ENCODE results near the gene RPTOR.

RPTOR gene

GRCh38 chr17:80876950-80877728 lies 332.5 kb downstream of the RPTOR start:
- DNase-seq (ENCODE audit: low read depth in 2 of 2), result no peak

DNA sequence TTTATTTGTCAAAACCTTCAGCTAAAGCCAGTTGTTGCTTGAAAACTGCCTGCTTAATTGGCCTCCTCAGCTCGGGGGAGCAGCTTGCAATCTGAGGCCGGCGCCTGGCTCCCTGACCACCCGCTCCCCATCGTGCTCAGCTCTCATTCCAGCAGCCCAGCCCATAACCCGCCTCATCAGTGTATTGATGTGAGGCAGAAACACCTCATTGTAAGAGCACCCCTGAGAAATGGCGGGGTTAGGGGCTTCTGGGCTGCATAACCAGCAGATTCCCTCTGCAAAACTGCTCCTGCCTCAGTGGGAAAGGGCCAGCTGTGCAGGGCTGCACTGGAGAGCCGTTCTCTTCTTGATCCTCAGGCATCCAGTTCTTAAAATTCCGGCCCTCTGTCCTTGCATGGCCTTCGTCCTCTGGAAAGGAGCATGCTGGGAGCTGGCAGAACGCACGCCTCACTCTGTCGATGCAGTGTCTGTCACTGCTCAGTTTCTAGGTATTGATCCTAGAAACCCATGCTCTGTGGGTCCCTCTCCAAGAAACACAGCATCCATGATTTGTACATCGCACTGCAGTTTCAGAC lies 333.2 kb downstream of the RPTOR start:
- no peak for DNase-seq (ENCODE audit: low read depth in 2 of 2)

DNA sequence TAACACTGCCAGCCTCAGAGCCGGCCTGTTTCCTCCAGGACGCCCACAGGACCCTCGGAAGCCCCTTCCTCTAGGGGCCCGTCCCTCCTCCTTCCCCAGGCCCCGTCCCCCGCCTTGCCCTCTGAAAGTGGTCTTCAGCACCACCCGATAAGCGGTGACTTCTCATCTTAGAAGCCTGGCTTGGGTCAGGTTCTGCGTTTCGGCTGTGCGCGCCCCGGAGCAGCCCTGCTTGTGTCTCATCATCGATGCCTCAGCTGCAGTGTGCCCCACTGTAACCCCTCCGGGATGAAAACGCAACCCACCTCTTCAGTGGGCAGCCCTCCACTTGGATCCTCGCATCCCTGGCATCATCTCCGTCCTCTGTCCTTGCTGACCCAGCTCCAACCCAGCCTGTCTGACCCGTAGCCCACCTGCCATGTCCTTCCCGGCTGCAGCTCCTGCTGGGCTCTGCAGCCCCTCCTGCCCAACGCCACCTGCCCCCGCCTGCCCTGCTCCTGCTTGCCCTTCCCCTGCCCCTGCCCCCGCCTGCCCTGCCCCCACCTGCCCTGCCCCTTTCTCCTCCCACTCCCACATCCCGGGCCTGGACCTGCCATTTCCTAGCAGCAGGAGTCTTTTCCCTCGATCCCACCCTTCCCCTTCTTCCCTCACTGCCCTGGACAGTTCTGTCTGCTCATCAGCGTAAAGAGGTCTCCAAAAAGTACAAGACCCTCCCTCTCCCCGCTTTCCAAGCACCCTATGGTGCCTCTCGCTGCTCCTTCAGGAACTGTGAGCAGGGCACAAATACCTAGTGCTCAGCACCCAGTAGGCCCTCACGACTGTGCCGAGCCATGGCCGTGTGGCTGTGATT lies 334.5 kb downstream of the RPTOR start:
- no peak for DNase-seq (ENCODE audit: low read depth in 2 of 2)

DNA sequence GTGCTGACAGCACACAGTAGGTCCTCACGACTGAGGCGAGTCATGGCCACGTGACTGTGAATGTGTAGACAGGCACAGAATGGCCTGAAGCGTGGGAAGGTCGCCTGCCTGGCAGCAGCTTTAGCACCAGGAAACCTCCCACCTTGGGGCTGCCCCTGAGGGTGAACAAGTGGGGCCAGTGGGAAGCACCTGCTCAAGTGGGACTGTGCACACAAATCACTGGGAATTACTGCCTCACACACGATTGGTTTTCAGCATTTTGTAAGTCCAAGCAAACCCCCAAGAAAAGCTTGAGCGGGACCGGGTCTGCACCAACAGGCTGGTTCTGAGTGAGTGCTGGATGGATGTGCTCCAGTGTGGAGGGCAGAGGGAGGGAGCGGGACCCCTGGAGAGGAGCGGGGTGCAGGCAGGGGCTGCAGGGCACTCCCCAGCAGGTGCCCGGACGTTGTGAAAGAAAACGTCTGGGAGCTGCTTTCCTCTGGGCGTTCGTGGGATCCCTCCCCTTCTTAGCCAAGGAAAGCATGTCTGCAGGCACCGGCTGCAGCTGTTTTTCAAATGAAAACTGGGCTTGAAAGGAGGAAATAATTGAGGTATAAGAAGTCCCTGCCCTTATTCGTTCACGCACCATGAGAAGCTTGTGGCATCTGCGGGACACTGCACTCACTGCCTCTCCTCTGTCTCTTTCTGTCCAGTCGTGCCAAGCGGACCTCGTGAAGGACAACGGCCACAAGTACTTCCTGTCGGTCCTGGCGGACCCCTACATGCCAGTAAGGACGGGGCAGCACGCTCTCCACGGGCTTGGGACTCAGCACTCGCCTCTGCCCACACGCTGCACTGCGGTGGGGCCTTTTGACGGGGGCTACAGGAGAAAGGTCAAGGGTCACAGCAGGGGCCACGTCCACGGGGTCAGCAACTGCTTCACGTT lies 335.3 kb downstream of the RPTOR start:
- DNase-seq (ENCODE audit: low read depth in 2 of 2), result no peak

DNA sequence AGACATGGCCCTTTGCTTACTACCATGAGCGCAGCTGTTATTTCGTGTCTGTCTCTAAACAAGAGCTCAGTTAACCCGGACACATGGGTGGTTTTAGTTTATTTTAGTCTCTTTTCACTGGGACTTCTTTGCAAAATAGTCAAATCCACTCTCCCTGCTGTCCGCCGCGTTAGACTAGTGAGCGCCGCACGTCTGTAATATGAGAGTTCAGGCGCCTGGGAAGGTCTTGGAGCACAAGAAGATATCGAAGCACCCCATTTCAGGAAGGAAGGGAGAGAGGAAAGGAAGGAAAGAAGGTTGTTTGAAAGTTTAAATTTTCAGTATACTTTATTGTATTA lies 336.0 kb downstream of the RPTOR start:
- no peak for DNase-seq (ENCODE audit: low read depth in 2 of 2)

DNA sequence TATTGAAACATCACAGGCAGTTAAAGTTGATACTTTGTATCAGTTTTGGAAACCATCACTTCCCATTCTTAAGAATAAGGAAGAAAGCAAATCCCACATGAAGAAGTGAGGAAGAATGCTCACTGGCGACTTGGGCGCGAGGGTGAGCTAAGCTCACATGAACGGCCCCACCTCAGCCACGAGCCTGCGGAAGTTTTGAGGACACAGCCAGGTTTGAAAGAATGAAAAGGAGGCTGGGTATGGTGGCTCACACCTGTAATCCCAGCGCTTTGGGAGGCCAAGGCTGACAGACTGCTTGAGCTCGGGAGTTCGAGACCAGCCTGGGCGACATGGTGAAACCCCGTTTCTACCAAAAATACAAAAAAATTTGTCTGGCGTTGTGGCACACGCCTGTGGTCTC lies 336.7 kb downstream of the RPTOR start:
- no peak for DNase-seq (ENCODE audit: low read depth in 2 of 2)

DNA sequence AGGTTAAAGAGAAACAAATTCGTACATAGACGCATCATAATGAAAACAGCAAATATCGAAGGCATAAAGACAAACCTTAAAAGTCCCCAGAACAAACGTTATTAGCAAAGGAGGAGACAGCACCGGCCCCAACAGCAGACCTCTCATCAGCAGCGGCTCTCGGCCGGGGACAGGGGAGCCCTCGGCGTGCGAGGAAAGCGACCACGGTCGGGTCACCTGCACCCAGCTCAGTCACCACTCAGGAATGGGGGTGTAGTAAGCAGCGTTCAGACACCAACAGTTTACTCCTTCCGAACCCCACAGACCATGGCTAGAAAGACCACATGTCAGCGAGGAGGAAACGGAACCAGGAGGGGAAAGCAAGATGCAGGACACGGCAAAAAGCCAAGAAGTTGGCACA lies 337.7 kb downstream of the RPTOR start:
- no peak for DNase-seq (ENCODE audit: low read depth in 2 of 2)

- no peak for DNase-seq (ENCODE audit: low read depth in 2 of 2)
Observed at GRCh38 chr17:80882926-80883685, 338.5 kb downstream of the RPTOR start.

DNA sequence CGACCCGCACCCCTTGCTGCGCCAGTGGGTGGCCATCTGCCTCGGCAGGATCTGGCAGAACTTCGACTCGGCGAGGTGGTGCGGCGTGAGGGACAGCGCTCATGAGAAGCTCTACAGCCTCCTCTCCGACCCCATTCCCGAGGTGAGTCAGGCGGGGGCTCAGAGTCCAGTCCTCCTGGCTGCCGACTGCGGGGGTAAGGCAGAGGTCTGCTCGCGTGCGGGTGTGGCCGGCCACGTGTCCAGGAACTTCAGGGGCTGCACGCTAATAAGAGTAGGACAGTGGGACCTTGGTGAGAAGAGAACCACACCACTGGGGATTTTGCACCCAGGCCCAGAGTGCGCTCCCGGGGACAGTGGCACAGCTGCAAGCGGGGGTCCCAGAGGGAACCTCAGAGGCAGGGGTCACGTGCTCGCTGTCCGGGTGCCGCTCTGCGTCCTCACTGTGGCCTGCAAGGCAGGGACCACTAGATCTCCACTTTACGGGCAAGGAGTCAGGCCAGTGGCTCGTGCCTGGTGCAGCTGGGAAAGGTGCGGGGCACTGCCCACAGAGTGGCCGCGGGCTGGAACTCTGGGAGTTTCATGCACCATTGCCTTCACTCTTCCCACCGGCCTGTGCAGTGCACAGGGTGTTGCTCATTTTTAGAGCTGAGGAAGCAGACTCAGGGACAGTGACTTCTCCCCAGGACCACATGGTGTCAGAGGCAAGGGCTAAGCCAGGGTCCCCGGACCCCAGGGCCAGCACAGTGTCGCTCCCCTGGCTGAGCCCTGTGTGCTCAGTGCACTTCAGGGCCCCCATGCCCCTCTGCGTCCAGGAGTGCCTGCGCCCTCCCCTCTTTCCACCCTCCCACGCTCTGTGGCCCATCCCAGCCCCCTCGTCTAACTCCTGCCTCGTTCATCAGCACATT lies 339.4 kb downstream of the RPTOR start:
- no peak for DNase-seq (ENCODE audit: low read depth in 2 of 2)

GRCh38 chr17:80884811-80885210 lies 340.2 kb downstream of the RPTOR start:
- DNase-seq (ENCODE audit: low read depth in 2 of 2), result no peak

GRCh38 chr17:80885947-80886582 lies 341.4 kb downstream of the RPTOR start:
- DNase-seq (ENCODE audit: low read depth in 2 of 2), result no peak

DNA sequence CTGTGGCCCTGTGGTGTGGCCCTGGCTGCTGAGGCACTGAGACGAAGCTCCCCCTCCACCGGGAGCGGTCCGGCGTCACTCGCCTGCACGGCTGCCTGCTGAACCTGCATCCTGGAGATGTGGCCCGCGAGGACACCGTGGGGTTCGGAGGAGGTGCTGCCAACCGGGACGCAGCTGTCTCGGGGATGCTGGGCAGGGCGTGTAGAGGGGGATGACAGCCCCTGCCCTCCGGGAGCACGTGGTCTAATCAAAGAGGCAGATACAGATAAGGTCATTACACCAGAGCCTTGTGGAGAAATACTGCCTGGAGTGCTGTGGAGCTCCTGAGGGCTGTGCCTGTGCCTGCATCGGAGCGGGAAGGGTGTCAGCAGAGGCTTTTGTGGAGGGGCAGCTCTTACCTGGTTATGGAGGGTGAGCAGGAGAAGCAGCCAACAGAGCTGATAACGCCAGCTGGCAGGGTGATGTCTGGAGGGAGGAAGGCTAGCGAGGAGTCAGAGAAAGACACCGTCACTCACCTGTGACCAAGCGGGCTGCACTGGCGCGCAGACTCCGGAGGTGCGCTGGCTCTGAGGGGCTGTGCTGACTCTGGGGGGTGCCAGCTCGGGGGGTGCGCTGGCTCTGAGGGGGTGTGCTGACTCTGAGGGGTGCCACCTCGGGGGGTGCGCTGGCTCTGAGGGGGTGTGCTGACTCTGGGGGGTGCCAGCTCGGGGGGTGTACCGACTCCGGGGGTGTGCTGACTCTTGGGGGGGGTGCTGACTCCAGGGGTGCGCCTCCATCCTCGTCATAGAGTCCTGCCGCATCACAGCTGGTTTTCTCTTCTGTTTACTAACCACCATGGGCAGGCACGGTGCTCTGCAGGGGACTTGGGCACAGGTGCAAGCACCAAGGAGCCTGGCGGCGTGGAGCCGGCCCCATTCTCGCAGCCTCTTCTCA lies 342.3 kb downstream of the RPTOR start:
- no peak for DNase-seq (ENCODE audit: low read depth in 2 of 2)

DNA sequence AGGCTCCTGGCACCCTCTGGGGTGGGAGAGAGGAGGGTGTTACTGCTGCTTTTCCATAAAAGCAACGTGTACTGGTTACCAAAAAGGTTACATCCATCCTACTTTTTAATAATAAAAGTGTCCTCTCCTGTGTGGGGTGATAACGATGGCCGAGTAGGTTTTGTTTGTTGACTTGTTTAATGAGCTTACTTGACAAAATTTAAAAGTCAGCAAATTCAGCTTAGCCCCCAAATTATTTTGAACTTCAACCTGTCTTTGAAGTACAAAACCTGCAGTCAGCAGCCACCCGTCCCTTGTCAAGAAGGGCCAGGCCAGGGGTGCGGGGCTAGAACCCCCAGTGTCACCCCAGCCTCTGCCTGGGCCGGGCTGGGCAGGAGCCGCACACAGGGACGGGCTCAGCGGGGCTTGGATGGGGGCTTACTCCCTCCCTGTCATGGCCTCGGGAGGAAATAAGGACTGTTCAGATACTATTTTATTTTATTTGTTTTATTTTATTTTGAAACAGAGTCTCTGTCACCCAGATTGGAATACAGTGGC lies 343.1 kb downstream of the RPTOR start:
- no peak for DNase-seq (ENCODE audit: low read depth in 2 of 2)

- no peak for DNase-seq (ENCODE audit: low read depth in 2 of 2)
Observed at GRCh38 chr17:80888276-80889160, 343.9 kb downstream of the RPTOR start.

GRCh38 chr17:80889231-80890195 lies 344.9 kb downstream of the RPTOR start:
- no peak for DNase-seq (ENCODE audit: low read depth in 2 of 2)

All from fibroblast of skin of left quadriceps (primary cell).